TTC549 (cell line): ENCODE results near the gene NTNG1.

Experiments used
- FAIRE-seq: peaks from 2 replicates; lab custom pipeline; 2012; peaks lifted over from hg19 to GRCh38; lab: Jason Lieb, UNC

NTNG1 gene

DNA sequence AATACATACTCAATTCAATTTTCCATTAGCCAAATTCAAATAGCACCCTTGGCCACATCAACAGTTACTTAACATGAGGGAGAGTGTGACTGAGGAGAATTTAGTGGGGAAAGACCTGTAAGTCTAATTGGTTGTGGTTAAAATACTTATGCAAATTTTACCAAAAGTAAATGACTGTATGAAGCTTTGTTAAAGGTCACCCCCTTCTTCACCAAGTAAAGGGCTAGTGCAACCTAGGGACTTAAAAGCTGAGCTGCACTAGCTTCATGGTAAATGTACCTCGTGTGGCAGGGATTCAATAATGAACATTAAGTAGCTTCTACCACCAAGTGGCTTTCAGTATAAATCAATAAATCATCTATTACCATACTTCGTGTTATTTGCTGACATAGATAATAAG, 372.0 kb downstream of the NTNG1 start:
- FAIRE-seq = no peak

DNA sequence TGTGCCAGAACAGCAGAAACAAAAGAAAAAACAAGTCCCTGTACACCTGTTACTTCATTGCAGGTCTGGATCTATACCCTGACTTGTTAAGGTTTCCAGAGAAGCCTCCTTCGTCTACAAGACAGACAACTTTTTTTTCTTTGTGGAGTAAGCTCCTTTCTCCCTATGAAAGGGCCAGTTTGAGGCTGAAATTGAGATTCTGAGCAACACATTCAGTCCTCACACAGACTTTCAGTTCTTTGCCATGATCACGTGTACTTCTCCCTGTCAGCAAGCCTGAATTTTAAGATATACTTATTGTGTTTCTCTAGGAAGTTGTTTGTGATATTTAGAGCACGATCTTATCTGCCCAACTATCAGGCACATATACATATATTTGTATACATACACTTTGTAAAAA, 374.0 kb downstream of the NTNG1 start:
- no peak for FAIRE-seq

DNA sequence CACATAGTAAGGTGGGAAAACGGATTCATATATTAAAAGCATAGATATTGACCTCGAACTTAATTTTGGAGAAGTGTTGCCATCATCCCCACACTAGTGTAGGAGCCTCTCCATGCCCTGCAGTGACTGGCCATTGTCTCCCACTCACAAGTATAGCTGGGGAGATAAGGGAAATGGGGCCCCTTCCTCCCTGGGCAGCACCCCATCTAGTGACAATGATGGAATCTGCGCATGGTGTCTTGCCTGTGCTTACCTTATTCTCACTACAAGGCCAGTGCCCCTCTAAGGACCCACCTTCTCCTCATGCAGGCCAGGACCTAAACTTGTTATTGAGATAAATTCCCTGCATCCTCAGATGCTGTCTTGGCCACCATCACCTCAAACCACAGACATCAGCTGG, 374.9 kb downstream of the NTNG1 start:
- FAIRE-seq = no peak

DNA sequence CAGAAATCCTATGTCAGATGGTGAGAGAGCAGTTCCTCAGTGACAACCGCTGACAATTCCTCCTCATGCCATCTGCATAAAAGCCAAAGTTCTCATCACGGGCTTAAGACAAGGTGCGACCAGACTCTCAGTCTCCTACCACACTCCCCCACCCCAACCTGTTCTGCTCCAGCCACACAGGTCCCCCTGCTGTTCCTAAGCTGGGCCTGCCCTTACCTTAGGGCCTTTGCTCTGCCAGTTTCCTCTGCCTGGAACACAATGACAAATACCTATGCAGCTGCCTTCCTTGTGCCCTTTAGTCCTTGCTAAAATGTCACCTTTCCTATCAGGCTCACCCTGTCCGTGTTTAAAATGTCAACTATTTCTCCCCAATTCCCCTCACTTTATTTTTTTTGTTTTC, 382.2 kb downstream of the NTNG1 start:
- FAIRE-seq = no peak

DNA sequence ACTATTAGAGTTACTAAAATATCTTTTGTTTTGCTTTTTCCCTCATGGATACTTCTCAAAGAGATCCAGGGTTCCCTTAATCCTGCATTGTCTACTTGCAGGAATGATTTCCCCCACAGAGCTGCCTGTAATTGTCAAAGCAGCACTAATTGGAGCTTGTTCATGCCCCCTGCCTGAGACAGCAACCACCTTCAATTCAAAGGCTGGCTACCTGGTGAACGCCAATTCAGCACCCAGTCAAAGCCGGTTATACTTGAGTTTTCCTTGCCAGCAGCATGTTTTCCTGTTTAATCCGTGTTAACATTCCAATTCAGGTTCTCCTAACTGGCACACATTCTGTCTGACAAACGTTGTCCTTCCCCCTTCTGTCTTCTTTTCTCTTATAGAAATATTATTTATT, 382.9 kb downstream of the NTNG1 start:
- FAIRE-seq = no peak

DNA sequence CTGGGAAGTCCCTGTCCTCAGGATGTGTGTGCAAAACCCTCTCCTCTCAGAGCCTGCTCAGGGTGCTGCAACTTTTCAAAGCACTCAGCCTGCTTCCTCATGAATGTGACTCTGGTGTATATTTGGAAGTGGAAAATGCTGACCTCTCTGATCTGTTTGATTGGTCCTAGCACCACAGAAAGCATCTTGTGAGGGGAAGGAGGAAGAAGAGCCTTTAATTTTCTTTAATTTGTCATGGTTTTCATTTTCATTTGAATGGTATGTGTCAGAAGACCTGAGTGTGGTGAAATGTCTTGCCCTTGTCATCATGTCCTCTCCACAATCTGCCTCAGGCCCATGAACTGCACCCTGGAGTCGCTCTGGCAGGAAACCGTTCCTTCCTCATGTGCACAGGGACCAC, 383.5 kb downstream of the NTNG1 start:
- FAIRE-seq = no peak

DNA sequence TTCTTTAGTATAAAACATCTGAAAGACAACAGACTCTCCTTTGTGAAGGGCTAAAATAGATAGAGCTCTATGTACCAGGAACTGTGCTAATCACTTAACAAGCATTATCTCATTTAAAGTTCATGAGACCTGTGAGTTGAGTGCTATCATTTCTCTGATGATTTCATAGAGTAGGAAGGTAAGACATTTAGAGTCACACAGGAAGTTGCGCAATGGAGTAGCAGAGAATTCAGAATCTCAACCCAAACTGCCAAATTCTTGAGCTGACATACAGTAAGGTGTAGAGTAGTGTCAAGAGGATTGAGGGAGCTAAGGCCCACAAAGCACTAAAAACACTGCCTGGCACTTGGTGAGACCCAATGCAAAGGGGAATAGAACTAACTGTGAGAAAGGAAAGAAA, 384.3 kb downstream of the NTNG1 start:
- no peak for FAIRE-seq

DNA sequence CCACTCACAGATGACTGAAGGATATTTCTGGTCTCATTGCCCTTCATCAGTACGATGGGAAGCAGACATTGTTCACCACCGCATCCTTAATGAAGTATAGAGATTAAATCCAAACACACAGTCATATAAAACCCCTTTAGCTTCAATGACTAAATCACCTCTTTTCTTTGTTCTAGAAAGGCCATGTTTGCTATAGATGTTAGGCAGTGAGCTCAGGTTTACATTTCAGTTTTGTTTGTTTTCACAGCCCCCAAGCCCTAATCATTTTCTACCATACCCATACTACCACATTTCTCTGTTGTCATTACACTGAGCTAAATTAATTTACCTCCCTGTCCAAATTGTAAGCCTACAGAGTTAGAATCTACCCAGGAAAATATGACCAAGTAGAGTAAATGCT, 385.1 kb downstream of the NTNG1 start:
- FAIRE-seq = no peak

DNA sequence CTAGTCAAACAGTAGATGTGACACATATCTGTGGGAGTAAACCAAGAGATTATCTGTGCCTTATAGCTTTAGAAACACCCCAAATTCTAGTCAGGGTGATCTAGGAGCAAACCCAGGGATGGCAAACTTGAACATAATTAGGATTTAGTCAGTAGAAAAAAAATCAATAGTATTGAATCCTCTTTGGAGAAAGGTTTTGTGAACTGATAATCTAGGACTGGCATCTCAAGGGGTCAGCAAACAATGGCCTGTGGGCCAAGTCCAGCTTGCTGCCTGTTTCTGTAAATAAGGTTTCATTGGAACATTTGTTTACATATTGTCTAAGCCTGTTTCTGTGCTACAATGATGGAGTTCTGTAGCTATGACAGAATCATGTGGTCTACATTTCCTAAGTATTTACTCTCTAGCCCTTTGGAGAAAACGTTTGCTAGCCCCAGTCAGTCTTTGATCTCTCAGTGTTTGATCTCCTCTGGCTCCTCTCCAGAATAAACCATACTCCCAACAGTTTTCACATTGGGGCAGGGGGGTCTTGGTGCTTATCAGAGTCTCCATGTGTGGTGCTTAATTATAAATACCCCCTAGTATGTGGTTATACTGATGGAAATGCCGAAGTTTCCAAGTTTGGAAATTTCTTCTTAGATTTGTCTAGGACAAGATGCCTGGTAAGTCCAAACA, 385.8 kb downstream of the NTNG1 start:
- FAIRE-seq = no peak

DNA sequence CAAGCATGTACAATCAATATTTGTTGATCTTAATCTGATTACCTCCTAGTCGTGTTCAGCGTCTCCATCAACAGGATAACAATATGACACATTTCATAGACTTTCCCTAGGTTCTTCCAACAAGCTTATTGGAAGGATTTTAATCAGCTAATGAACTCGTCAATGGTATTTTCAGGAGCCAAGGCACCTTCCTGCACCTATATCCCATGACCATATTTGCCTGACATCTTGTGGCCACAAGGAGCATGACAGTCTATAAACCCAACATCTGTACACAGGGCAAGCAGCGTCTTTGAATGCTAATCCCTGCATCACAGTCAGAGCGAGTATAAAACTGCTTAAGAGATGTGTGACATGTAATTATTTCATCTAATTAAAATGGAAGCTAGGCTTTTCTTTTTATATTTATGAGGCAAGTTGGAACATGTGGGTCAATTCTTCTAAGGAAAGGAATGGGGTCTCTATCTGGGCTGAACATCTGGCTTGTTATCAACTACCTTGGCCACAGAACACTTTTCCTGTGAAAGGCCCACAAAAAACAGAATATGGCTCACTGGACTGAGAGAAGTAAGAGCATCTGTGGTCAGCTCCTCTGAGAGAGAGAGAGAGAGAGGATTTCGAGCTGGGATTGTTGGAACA, 388.8 kb downstream of the NTNG1 start:
- FAIRE-seq = no peak

DNA sequence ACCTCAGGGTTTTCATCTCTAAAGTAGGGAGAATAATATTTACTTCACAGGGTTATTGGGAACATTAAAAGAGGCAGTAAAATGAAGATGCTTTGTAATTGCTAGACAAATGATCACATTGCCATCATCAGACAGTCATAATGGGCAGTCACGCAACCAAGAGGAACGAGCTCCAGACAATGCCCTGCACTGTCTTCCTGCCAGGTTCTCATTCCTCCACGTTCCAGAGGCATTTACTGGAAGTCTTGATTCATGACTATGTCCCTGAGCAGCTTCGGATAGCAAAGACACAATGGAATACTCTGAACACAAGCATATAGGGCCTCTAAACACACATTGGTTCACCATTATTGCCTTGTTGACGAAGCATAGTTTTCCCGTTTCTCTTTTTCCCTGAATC, 389.7 kb downstream of the NTNG1 start:
- no peak for FAIRE-seq

DNA sequence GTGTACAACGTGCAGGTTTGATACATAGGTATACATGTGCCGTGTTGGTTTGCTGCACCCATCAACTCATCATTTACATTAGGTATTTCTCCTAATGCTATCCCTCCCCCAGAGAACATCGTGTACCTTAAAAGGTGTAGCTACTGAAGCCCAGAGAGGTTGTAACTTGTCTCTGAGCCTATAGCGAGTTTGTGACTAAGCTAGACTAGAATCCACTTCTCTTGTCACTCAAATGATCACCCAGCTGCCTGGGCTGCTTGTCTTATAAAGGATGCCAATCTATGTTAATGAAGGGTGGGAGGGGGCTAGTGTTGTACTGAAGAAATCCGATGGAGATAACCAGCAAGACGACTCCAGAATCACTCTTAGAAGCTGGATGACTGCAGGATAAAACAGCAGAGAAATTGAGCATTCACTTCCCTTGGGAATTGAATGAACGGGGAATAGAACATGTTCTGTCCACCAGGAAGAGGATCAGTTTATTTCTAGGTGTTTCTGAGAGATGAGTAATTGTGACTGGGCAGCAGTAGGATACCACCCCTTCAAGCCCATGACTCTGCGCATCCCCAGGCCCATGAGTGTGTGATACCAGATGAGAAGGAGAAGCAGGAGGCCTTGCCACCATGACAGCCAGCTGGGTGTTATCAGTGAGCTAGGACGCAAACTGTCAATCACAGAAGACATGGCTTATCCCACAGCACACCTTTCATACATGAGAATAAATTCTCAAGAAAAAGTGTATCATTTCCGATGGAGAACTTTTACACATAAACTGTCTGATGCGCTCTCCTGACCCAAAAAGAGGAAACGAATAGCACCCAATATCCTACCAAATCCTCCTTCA, 390.4 kb downstream of the NTNG1 start:
- FAIRE-seq = no peak

DNA sequence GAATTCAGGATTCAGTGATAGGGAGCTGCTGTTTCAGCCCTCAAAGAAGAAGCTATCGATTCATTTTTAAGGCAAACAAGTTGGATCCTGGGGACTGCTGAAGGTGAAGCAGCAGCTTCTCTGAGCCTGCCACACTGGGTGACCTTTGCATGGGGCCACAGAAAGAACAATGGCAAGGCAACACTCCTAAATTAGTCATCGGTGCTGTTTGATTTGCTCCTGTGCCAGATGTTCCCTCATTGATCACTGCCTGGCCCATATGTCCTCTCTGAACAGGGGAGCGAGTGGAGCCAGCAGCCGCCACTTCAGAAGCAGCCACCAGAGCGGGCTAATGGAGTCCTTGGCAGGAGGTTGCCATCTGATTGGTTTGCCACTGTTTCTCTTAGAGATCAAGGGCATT, 391.5 kb downstream of the NTNG1 start:
- FAIRE-seq = no peak
